HG03442 (cell line): ENCODE results near the gene LRRC8E.
"Not testable (repeated sequence)": the region's sequence is repeated elsewhere in the genome, so short reads cannot be mapped to it uniquely, and the experiment has no call there.

ENCODE experiments used
- ATAC-seq: cut with Tn5 transposase; IDR thresholded peaks from one replicate; pipeline ENCODE4 v1.9.1; 2021; ENCODE audit warnings: mild to moderate bottlenecking, moderate library complexity; ENCODE audit not compliant: unreplicated experiment

LRRC8E gene

GRCh38 chr19:7928741-7929701 lies 40.7 kb downstream of the LRRC8E start:
- ATAC-seq: no peak

GRCh38 chr19:7930030-7930429 lies 41.7 kb downstream of the LRRC8E start:
- ATAC-seq: not testable (repeated sequence)

GRCh38 chr19:7930765-7931164 lies 42.5 kb downstream of the LRRC8E start:
- ATAC-seq: no peak

GRCh38 chr19:7931221-7932061 lies 43.1 kb downstream of the LRRC8E start:
- no peak for ATAC-seq

GRCh38 chr19:7932276-7932929 lies 44.1 kb downstream of the LRRC8E start:
- ATAC-seq: no peak

- ATAC-seq: no peak
Observed at GRCh38 chr19:7932930-7933300, 44.6 kb downstream of the LRRC8E start.

GRCh38 chr19:7933411-7933810 lies 45.1 kb downstream of the LRRC8E start:
- ATAC-seq: no peak

GRCh38 chr19:7933828-7934725 lies 45.8 kb downstream of the LRRC8E start:
- ATAC-seq: no peak

- ATAC-seq: no peak
Observed at GRCh38 chr19:7934766-7935165, 46.5 kb downstream of the LRRC8E start.

GRCh38 chr19:7940841-7941240 lies 52.5 kb downstream of the LRRC8E start:
- no peak for ATAC-seq

GRCh38 chr19:7941895-7942596 lies 53.7 kb downstream of the LRRC8E start:
- no peak for ATAC-seq

- no peak for ATAC-seq
Observed at GRCh38 chr19:7942981-7943443, 54.7 kb downstream of the LRRC8E start.

GRCh38 chr19:7943444-7944176 lies 55.3 kb downstream of the LRRC8E start, which contains the start of gene TIMM44:
Gene TIMM44 (minus strand): TSS chr19:7943666. CDS start chr19:7943651, 15 bp downstream.
- ATAC-seq: peak; percentile 96

GRCh38 chr19:7944177-7944761 lies 56.0 kb downstream of the LRRC8E start:
- ATAC-seq: peak; percentile 17

GRCh38 chr19:7947939-7948338 lies 59.6 kb downstream of the LRRC8E start:
- no peak for ATAC-seq
